HL-60 (cell line): ENCODE measurements around the gene STON2.

ENCODE experiments used
- DNase-seq, 2 experiments: peaks; one replicate each; pipeline ENCODE4 v3.0.0-alpha.2; 2010 to 2020; ENCODE audit warnings: low read depth in 1 of 2, low spot score in 1 of 2
- H3K27ac ChIP-seq: fragments of 250-450 bp; sonication (Bioruptor Pico); replicated peaks from 2 replicates; pipeline ENCODE4 v1.5.1; 2020; ENCODE audit warnings: mild to moderate bottlenecking, moderate library complexity
- H3K27me3 ChIP-seq: fragments of 250-450 bp; sonication (Bioruptor Pico); 2 replicates; pipeline ENCODE4 v1.5.1; 2021; ENCODE audit warnings: mild to moderate bottlenecking, moderate library complexity; ENCODE audit not compliant: insufficient read depth, poor library complexity, severe bottlenecking
- H3K4me3 ChIP-seq: replicated peaks from 2 replicates; pipeline ENCODE4 v1.5.1; 2011; ENCODE audit warnings: mild to moderate bottlenecking, control low read depth, low read length; ENCODE audit not compliant: insufficient read depth
- CTCF ChIP-seq: IDR thresholded peaks from one replicate; pipeline ENCODE4 v1.5.1; 2011; ENCODE audit warnings: low read length, control low read depth, inconsistent platforms; ENCODE audit not compliant: insufficient read depth
- GABPA ChIP-seq: IDR thresholded peaks from 2 replicates; pipeline ENCODE4 v1.6.1; 2012; ENCODE audit warnings: low read depth
- POLR2AphosphoS5 ChIP-seq: IDR thresholded peaks from 2 replicates; pipeline ENCODE4 v1.6.1; 2012; ENCODE audit warnings: low read depth
- REST ChIP-seq: IDR thresholded peaks from 2 replicates; pipeline ENCODE4 v1.6.1; 2012; ENCODE audit warnings: low read depth; ENCODE audit not compliant: insufficient replicate concordance
- SPI1 ChIP-seq: IDR thresholded peaks from 2 replicates; pipeline ENCODE4 v1.6.1; 2012; ENCODE audit warnings: low read depth, mild to moderate bottlenecking, borderline replicate concordance

Gene STON2

GRCh38 chr14:81330619-81331122 is 69.5 kb downstream of the STON2 start:
- no peaks in the 10 kb centered on the region for H3K27me3 ChIP-seq
- TF ChIP-seq SPI1 = no peak
- TF ChIP-seq REST = no peak
- no peak for TF ChIP-seq POLR2AphosphoS5
- no peak for TF ChIP-seq CTCF
- no peak for TF ChIP-seq GABPA
- H3K27ac ChIP-seq = no peak overlapping the region

GRCh38 chr14:81329640-81330381 is 70.3 kb downstream of the STON2 start:
- no peak overlapping the region for H3K4me3 ChIP-seq
- H3K27ac ChIP-seq = no peak overlapping the region
- DNase-seq = no peak
- H3K27me3 ChIP-seq = no peaks in the 10 kb centered on the region
- no peak for TF ChIP-seq REST
- no peak for TF ChIP-seq CTCF
- no peak for TF ChIP-seq POLR2AphosphoS5
- no peak for TF ChIP-seq GABPA
- TF ChIP-seq SPI1 = no peak

More at GRCh38 chr14:81330619-81331122, 69.5 kb downstream of the STON2 start:
- no peak for DNase-seq
- H3K4me3 ChIP-seq = no peak overlapping the region

GRCh38 chr14:81326451-81326850 is 73.7 kb downstream of the STON2 start:
- Histone ChIP-seq H3K4me3 (no peak overlapping the region), H3K27me3 (no peaks in the 10 kb centered on the region), H3K27ac (no peak overlapping the region)
- TF ChIP-seq REST = no peak
- no peak for TF ChIP-seq POLR2AphosphoS5
- TF ChIP-seq GABPA = no peak
- TF ChIP-seq CTCF = no peak
- TF ChIP-seq SPI1 = no peak
- no peak for DNase-seq
